ENCODE measurements around the gene ITPR1.

- TF ChIP-seq POLR2A (IDR thresholded peaks at IDR 0.05) (no peak), CTCF (IDR thresholded peaks at IDR 0.05) (no peak), POLR2AphosphoS5 (IDR thresholded peaks at IDR 0.05) (no peak)
Observed at GRCh38 chr3:4724051-4724629, 231.0 kb downstream of the ITPR1 start.
